H1 (cell line): ENCODE measurements around the gene TNRC6A. TPM values are rescaled to one million over a fixed set of nuclear protein-coding genes. Genes with fewer than 3 reads are reported as not detected.
"Not testable (repeated sequence)": the region's sequence is repeated elsewhere in the genome, so short reads cannot be mapped to it uniquely, and the experiment has no call there.

Experiments
- CTCF ChIA-PET: fragments of 300-600 bp; sonication (Branson Sonifier 250); formaldehyde crosslinking; loops from one replicate; lab custom pipeline; 2021; ENCODE audit not compliant: partially characterized antibody; lab: Charles Lee
- POLR2A ChIA-PET: fragments of 300-600 bp; sonication (Branson Sonifier 250); formaldehyde crosslinking; loops from one replicate; lab custom pipeline; 2021; ENCODE audit warnings: inconsistent platforms; ENCODE audit not compliant: partially characterized antibody; lab: Charles Lee
- DNase-seq, 2 experiments: peaks; one replicate each; pipeline versions ENCODE4 v3.0.0 to v3.0.0-alpha.2; 2010 to 2022; ENCODE audit warnings: low spot score in 2 of 2, low read depth in 1 of 2, mixed read lengths in 1 of 2
- FAIRE-seq: peaks from 2 replicates; lab custom pipeline; 2011; peaks lifted over from hg19 to GRCh38; lab: Jason Lieb, UNC
- H2AFZ ChIP-seq: 2 replicates; pipeline ENCODE4 v1.8.1; 2012; ENCODE audit warnings: low read length, inconsistent platforms
- H2AK5ac ChIP-seq: 2 replicates; pipeline ENCODE4 v1.6.1; 2013; ENCODE audit warnings: low read depth, low read length
- H2BK120ac ChIP-seq: replicated peaks from 2 replicates; pipeline ENCODE3; 2013; ENCODE audit warnings: low read depth, low read length, inconsistent platforms
- H2BK12ac ChIP-seq: 2 replicates; pipeline ENCODE4 v1.6.1; 2013; ENCODE audit warnings: low read depth, low read length
- H2BK15ac ChIP-seq: 2 replicates; pipeline ENCODE4 v1.6.1; 2013; ENCODE audit warnings: low read length
- H2BK20ac ChIP-seq: 2 replicates; pipeline ENCODE4 v1.6.1; 2013; ENCODE audit warnings: low read length
- H2BK5ac ChIP-seq: 2 replicates; pipeline ENCODE4 v1.6.1; 2013; ENCODE audit warnings: low read depth, low read length
- H3K14ac ChIP-seq: 2 replicates; pipeline ENCODE4 v1.6.1; 2013; ENCODE audit warnings: inconsistent platforms; ENCODE audit not compliant: insufficient read length
- H3K18ac ChIP-seq: 2 replicates; pipeline ENCODE4 v1.6.1; 2013; ENCODE audit warnings: low read length; ENCODE audit errors: extremely low read depth
- H3K23ac ChIP-seq: 2 replicates; pipeline ENCODE4 v1.6.1; 2013; ENCODE audit warnings: inconsistent platforms; ENCODE audit not compliant: insufficient read length
- H3K23me2 ChIP-seq: 2 replicates; pipeline ENCODE4 v1.6.1; 2013; ENCODE audit warnings: low read depth, low read length
- H3K27ac ChIP-seq: 2 replicates; pipeline ENCODE4 v1.6.1; 2011; ENCODE audit warnings: low read depth, low read length, inconsistent platforms
- H3K27me3 ChIP-seq, 4 experiments: replicated peaks in 1 of 4; 1 replicate in 1 of 4; 2 replicates in 3 of 4; pipeline versions ENCODE4 v1.6.1 to v1.8.1; 2011 to 2013; ENCODE audit warnings: low read length in 3 of 4, mild to moderate bottlenecking in 3 of 4, inconsistent platforms in 2 of 4, mixed read lengths in 2 of 4, moderate library complexity in 1 of 4; ENCODE audit not compliant: control insufficient read depth in 3 of 4, insufficient read depth in 3 of 4; ENCODE audit errors: extremely low read depth in 1 of 4
- H3K36me3 ChIP-seq, 4 experiments: 2 replicates each; pipeline versions ENCODE4 v1.6.1 to v1.8.1; 2011 to 2013; ENCODE audit warnings: mild to moderate bottlenecking in 4 of 4, low read length in 3 of 4, moderate library complexity in 2 of 4, control low read depth in 1 of 4, inconsistent platforms in 1 of 4; ENCODE audit not compliant: insufficient read depth in 4 of 4, control insufficient read depth in 2 of 4
- H3K4ac ChIP-seq: replicated peaks from 2 replicates; pipeline ENCODE3; 2013; ENCODE audit warnings: low read length, low read depth, mixed read lengths, inconsistent platforms; ENCODE audit not compliant: insufficient read length
- H3K4me1 ChIP-seq, 4 experiments: replicated peaks in 1 of 4; 1 replicate in 1 of 4; 2 replicates in 3 of 4; pipeline versions ENCODE4 v1.6.1 to v1.8.1; 2011 to 2013; ENCODE audit warnings: low read length in 3 of 4, inconsistent platforms in 2 of 4, mixed read lengths in 1 of 4; ENCODE audit not compliant: insufficient read depth in 4 of 4, control insufficient read depth in 3 of 4
- H3K4me2 ChIP-seq, 2 experiments: 2 replicates each; pipeline versions ENCODE4 v1.6.1 to v1.8.1; 2011 to 2013; ENCODE audit warnings: low read depth in 2 of 2, low read length in 2 of 2, control low read depth in 1 of 2, inconsistent platforms in 1 of 2, mild to moderate bottlenecking in 1 of 2; ENCODE audit not compliant: insufficient read depth in 1 of 2
- H3K4me3 ChIP-seq, 4 experiments: fragments of 200-600, 300-600 bp in 1 of 4; sonication (generic), shearing (Covaris generic), sonication (Bioruptor Twin) in 1 of 4; 2 replicates each; pipeline versions ENCODE4 v1.5.1 to v1.8.1; 2011 to 2016; ENCODE audit warnings: low read length in 4 of 4, low read depth in 3 of 4, control low read depth in 2 of 4, inconsistent platforms in 2 of 4, mild to moderate bottlenecking in 2 of 4, mixed read lengths in 1 of 4, moderate library complexity in 1 of 4; ENCODE audit not compliant: insufficient read depth in 2 of 4; ENCODE audit errors: extremely low read depth in 1 of 4
- H3K56ac ChIP-seq: replicated peaks from 2 replicates; pipeline ENCODE3; 2013; ENCODE audit warnings: low read depth, mild to moderate bottlenecking, mixed read lengths, low read length, inconsistent platforms; ENCODE audit not compliant: insufficient read length
- H3K79me1 ChIP-seq: 2 replicates; pipeline ENCODE4 v1.6.1; 2013; ENCODE audit warnings: low read depth, low read length, control low read depth
- H3K79me2 ChIP-seq, 2 experiments: 2 replicates each; pipeline versions ENCODE4 v1.6.1 to v1.8.1; 2012 to 2013; ENCODE audit warnings: low read length in 2 of 2, mild to moderate bottlenecking in 2 of 2, inconsistent platforms in 1 of 2; ENCODE audit not compliant: insufficient read depth in 2 of 2, control insufficient read depth in 1 of 2
- H3K9ac ChIP-seq, 4 experiments: replicated peaks in 1 of 4; 1 replicate in 1 of 4; 2 replicates in 3 of 4; pipeline versions ENCODE4 v1.6.1 to v1.8.1; 2011 to 2013; ENCODE audit warnings: low read depth in 3 of 4, low read length in 3 of 4, control low read depth in 2 of 4, mild to moderate bottlenecking in 2 of 4, moderate library complexity in 2 of 4, inconsistent platforms in 1 of 4; ENCODE audit errors: extremely low read depth in 1 of 4
- H3K9me3 ChIP-seq, 2 experiments: 2 replicates each; pipeline versions ENCODE4 v1.6.1 to v1.8.1; 2012 to 2013; ENCODE audit warnings: mild to moderate bottlenecking in 2 of 2, moderate library complexity in 2 of 2, control low read depth in 1 of 2, inconsistent platforms in 1 of 2, low read depth in 1 of 2, low read length in 1 of 2, mixed read lengths in 1 of 2; ENCODE audit not compliant: insufficient read depth in 2 of 2
- H4K20me1 ChIP-seq, 2 experiments: replicated peaks in 1 of 2; 2 replicates each; pipeline versions ENCODE3 to v1.8.1; 2011 to 2013; ENCODE audit warnings: inconsistent platforms in 2 of 2, low read length in 2 of 2, mild to moderate bottlenecking in 1 of 2; ENCODE audit not compliant: insufficient read depth in 2 of 2, control insufficient read depth in 1 of 2
- H4K5ac ChIP-seq: 2 replicates; pipeline ENCODE4 v1.6.1; 2013; ENCODE audit warnings: low read length, low read depth, mixed read lengths, inconsistent platforms; ENCODE audit not compliant: insufficient read length
- H4K8ac ChIP-seq: 2 replicates; pipeline ENCODE4 v1.8.0; 2013; ENCODE audit warnings: mild to moderate bottlenecking, moderate library complexity, low read length, inconsistent platforms; ENCODE audit not compliant: insufficient read depth; ENCODE audit errors: extremely low read depth
- H4K91ac ChIP-seq: replicated peaks from 2 replicates; pipeline ENCODE3; 2013; ENCODE audit warnings: low read length, mixed read lengths, inconsistent platforms; ENCODE audit not compliant: insufficient read length
- WGBS, 2 experiments: shearing (Covaris generic) in 1 of 2; methylation state at CpG; one replicate each; pipeline versions ENCODE4 v1.1.6 to v1.1.7; 2013 to 2015; ENCODE audit warnings: low lambda C conversion rate in 2 of 2, mixed read lengths in 2 of 2, inconsistent platforms in 1 of 2, low coverage in 1 of 2, missing lambda C conversion rate in 1 of 2; ENCODE audit not compliant: insufficient replicate concordance in 2 of 2, insufficient coverage in 1 of 2, insufficient read length in 1 of 2; ENCODE audit errors: extremely low coverage in 1 of 2, missing lambda C conversion rate in 1 of 2; 5-methylcytosine and 5-hydroxymethylcytosine counted together
- polyA plus RNA-seq, 7 experiments: library from polyadenylated mRNA; depleted of rRNA in 3 of 7; stranded (reverse) in 5 of 7; unstranded in 2 of 7; fragments of >200 nt in 5 of 7; fragments of 200-250 nt in 2 of 7; gene quantifications; 1 replicate in 5 of 7; 2 replicates in 1 of 7; 4 replicates in 1 of 7; pipeline versions ENCODE4 v1.2.1 to v1.2.3, GENCODE V29; 2011 to 2013; ENCODE audit warnings: missing spikeins in 2 of 7, mixed read lengths in 2 of 7
- total RNA-seq: library from RNA; stranded (reverse); fragmentation: NEBNext Ultra II Directional; extraction: Animal tissue kit (Norgen Biotek cat#: 25700); gene quantifications from 2 replicates; pipeline ENCODE4 v1.2.1, GENCODE V29; 2021

The TNRC6A gene
- total and polyA plus RNA-seq, 2 of the 8 experiments (the other 6 are each of a cell fraction or from before 2014, with no cell fraction given) = 67.6 to 103 TPM

- H4K8ac ChIP-seq, H4K20me1 ChIP-seq, H3K27me3 ChIP-seq, H3K9ac ChIP-seq, H3K4me3 ChIP-seq, H2AK5ac ChIP-seq, H4K91ac ChIP-seq, H3K4ac ChIP-seq, H3K14ac ChIP-seq, H3K79me1 ChIP-seq, H3K23ac ChIP-seq, H2AFZ ChIP-seq, H3K18ac ChIP-seq, H2BK20ac ChIP-seq, H3K23me2 ChIP-seq, DNase-seq, H2BK12ac ChIP-seq, FAIRE-seq, H3K56ac ChIP-seq, H2BK120ac ChIP-seq, CTCF ChIA-PET, H2BK15ac ChIP-seq, H3K36me3 ChIP-seq, H2BK5ac ChIP-seq, H3K9me3 ChIP-seq, H3K79me2 ChIP-seq, H3K27ac ChIP-seq, H4K5ac ChIP-seq, H3K4me1 ChIP-seq, H3K4me2 ChIP-seq: not testable (repeated sequence)
- POLR2A ChIA-PET = interaction anchor here (0.7 kb wide), 1 partner anchor 386 kb away, joined by 3 read pairs; no protein-coding TSS in a partner anchor
- 80% methylated on average over 8 of the region's 8 CpGs; no CpG with 5 or more reads in 1 of the 2 experiments for WGBS, 2 experiments
Observed at GRCh38 chr16:24856871-24857270, 127.4 kb downstream of the TNRC6A start.
